GM23338 (cell line): ENCODE data around the gene SUPT3H. TPM values are rescaled to one million over a fixed set of nuclear protein-coding genes. Genes with fewer than 3 reads are reported as not detected.

Experiments
- ATAC-seq: fragments of 200-7000 bp; cut with Tn5 transposase; 3 replicates; pipeline ENCODE4 v1.9.1; 2020
- DNase-seq: peaks from one replicate; pipeline ENCODE4 v3.0.0-alpha.2; 2015; ENCODE audit warnings: low spot score
- H2AFZ ChIP-seq: fragments of 200-600 bp; sonication (generic); 2 replicates; pipeline ENCODE4 v1.8.0; 2016; ENCODE audit warnings: antibody characterized with exemption, mild to moderate bottlenecking, moderate library complexity
- H3F3A ChIP-seq: fragments of 200-600 bp; sonication (generic); replicated peaks from 2 replicates; pipeline ENCODE4 v1.8.0; 2017; ENCODE audit warnings: antibody characterized with exemption, mixed run types, low read depth
- H3K27ac ChIP-seq: fragments of 200-600 bp; sonication (generic); 2 replicates; pipeline ENCODE4 v1.6.1; 2016; ENCODE audit warnings: low read depth
- H3K27me3 ChIP-seq: fragments of 200-600 bp; sonication (generic); 2 replicates; pipeline ENCODE4 v1.8.0; 2016; ENCODE audit warnings: mild to moderate bottlenecking, mixed run types, moderate library complexity; ENCODE audit not compliant: insufficient read depth
- H3K36me3 ChIP-seq: fragments of 200-600 bp; sonication (generic); 2 replicates; pipeline ENCODE4 v1.8.0; 2016; ENCODE audit warnings: mild to moderate bottlenecking; ENCODE audit not compliant: insufficient read depth
- H3K4me1 ChIP-seq: fragments of 200-600 bp; sonication (generic); 2 replicates; pipeline ENCODE4 v1.8.0; 2016; ENCODE audit warnings: mild to moderate bottlenecking, moderate library complexity; ENCODE audit not compliant: insufficient read depth
- H3K4me2 ChIP-seq: fragments of 200-600 bp; sonication (generic); 2 replicates; pipeline ENCODE4 v1.7.1; 2017; ENCODE audit warnings: mixed run types
- H3K4me3 ChIP-seq: fragments of 200-600 bp; sonication (generic); 2 replicates; pipeline ENCODE4 v1.6.1; 2016; ENCODE audit warnings: mixed run types
- H3K79me2 ChIP-seq: fragments of 200-600 bp; sonication (generic); replicated peaks from 2 replicates; pipeline ENCODE4 v1.8.0; 2017; ENCODE audit warnings: mild to moderate bottlenecking; ENCODE audit not compliant: insufficient read depth
- H3K9me2 ChIP-seq: fragments of 200-600 bp; sonication (generic); 2 replicates; pipeline ENCODE4 v1.8.0; 2017; ENCODE audit not compliant: insufficient read depth
- H4K20me1 ChIP-seq: fragments of 200-600 bp; sonication (generic); replicated peaks from 2 replicates; pipeline ENCODE4 v1.8.0; 2017; ENCODE audit warnings: mild to moderate bottlenecking; ENCODE audit not compliant: insufficient read depth
- H3K27ac Mint-ChIP-seq: 2 replicates; pipeline ENCODE4 v1.8.0; 2020; ENCODE audit warnings: inconsistent platforms, mild to moderate bottlenecking, moderate library complexity, mixed read lengths
- H3K27me3 Mint-ChIP-seq: 3 replicates; pipeline ENCODE4 v1.8.0; 2022; ENCODE audit warnings: low read depth, mild to moderate bottlenecking, moderate library complexity, mixed read lengths, inconsistent platforms; ENCODE audit not compliant: insufficient read depth, poor library complexity
- H3K36me3 Mint-ChIP-seq: 3 replicates; pipeline ENCODE4 v1.8.0; 2021; ENCODE audit warnings: low read depth, mild to moderate bottlenecking, inconsistent platforms, moderate library complexity, mixed read lengths
- H3K4me1 Mint-ChIP-seq: 3 replicates; pipeline ENCODE4 v1.8.0; 2020; ENCODE audit warnings: mild to moderate bottlenecking, inconsistent platforms, mixed read lengths
- H3K4me3 Mint-ChIP-seq: 3 replicates; pipeline ENCODE4 v1.8.0; 2021; ENCODE audit warnings: moderate library complexity, mild to moderate bottlenecking, inconsistent platforms, mixed read lengths
- H3K9me3 Mint-ChIP-seq: 3 replicates; pipeline ENCODE4 v1.8.0; 2020; ENCODE audit warnings: moderate library complexity, mild to moderate bottlenecking, inconsistent platforms, mixed read lengths
- CREB1 ChIP-seq: fragments of 250-450 bp; sonication (Bioruptor Pico); IDR thresholded peaks from 2 replicates; pipeline ENCODE4 v1.5.0; 2020; ENCODE audit warnings: low read depth, mild to moderate bottlenecking, moderate library complexity
- CTCF ChIP-seq, 2 experiments: fragments of 200-600 bp in 1 of 2; sonication (generic) in 1 of 2; conservative IDR thresholded peaks; 2 replicates each; pipeline versions ENCODE4 v1.5.1 to v1.6.1; 2016 to 2017; ENCODE audit warnings: antibody characterized with exemption in 2 of 2, low read depth in 2 of 2, mild to moderate bottlenecking in 2 of 2, moderate library complexity in 1 of 2
- NANOG ChIP-seq: IDR thresholded peaks from 2 replicates; pipeline ENCODE4 v1.6.1; 2016; ENCODE audit warnings: antibody characterized with exemption, borderline replicate concordance
- REST ChIP-seq: IDR thresholded peaks from one replicate; pipeline ENCODE4 v1.6.1; 2018; ENCODE audit warnings: antibody characterized with exemption; ENCODE audit not compliant: unreplicated experiment
- ZNF331 ChIP-seq: fragments of 250-450 bp; sonication (Bioruptor Pico); IDR thresholded peaks from 2 replicates; pipeline ENCODE4 v1.5.0; 2020; ENCODE audit warnings: low read depth, mild to moderate bottlenecking, moderate library complexity
- polyA plus RNA-seq: library from polyadenylated mRNA; unstranded; fragments of >200 nt; fragmentation: Nextera tagmentation; extraction: Ambion mirVana; gene quantifications from 2 replicates; pipeline ENCODE4 v1.2.1, GENCODE V29; 2016
- total RNA-seq: library from RNA; depleted of rRNA; stranded (reverse); fragments of >200 nt; shearing (Covaris generic); gene quantifications from 2 replicates; pipeline ENCODE4 v1.2.3, GENCODE V29; 2014
- TF ChIP-seq, protein P1 (sequence below): fragments of 250-450 bp; sonication (Bioruptor Pico); IDR thresholded peaks from 2 replicates; pipeline ENCODE4 v1.5.0; 2020; ENCODE audit warnings: mild to moderate bottlenecking, moderate library complexity

SUPT3H gene
- total and polyA plus RNA-seq, 2 experiments from 2014 or later = 11.4 to 30.1 TPM

- TF ChIP-seq, protein P1, sequence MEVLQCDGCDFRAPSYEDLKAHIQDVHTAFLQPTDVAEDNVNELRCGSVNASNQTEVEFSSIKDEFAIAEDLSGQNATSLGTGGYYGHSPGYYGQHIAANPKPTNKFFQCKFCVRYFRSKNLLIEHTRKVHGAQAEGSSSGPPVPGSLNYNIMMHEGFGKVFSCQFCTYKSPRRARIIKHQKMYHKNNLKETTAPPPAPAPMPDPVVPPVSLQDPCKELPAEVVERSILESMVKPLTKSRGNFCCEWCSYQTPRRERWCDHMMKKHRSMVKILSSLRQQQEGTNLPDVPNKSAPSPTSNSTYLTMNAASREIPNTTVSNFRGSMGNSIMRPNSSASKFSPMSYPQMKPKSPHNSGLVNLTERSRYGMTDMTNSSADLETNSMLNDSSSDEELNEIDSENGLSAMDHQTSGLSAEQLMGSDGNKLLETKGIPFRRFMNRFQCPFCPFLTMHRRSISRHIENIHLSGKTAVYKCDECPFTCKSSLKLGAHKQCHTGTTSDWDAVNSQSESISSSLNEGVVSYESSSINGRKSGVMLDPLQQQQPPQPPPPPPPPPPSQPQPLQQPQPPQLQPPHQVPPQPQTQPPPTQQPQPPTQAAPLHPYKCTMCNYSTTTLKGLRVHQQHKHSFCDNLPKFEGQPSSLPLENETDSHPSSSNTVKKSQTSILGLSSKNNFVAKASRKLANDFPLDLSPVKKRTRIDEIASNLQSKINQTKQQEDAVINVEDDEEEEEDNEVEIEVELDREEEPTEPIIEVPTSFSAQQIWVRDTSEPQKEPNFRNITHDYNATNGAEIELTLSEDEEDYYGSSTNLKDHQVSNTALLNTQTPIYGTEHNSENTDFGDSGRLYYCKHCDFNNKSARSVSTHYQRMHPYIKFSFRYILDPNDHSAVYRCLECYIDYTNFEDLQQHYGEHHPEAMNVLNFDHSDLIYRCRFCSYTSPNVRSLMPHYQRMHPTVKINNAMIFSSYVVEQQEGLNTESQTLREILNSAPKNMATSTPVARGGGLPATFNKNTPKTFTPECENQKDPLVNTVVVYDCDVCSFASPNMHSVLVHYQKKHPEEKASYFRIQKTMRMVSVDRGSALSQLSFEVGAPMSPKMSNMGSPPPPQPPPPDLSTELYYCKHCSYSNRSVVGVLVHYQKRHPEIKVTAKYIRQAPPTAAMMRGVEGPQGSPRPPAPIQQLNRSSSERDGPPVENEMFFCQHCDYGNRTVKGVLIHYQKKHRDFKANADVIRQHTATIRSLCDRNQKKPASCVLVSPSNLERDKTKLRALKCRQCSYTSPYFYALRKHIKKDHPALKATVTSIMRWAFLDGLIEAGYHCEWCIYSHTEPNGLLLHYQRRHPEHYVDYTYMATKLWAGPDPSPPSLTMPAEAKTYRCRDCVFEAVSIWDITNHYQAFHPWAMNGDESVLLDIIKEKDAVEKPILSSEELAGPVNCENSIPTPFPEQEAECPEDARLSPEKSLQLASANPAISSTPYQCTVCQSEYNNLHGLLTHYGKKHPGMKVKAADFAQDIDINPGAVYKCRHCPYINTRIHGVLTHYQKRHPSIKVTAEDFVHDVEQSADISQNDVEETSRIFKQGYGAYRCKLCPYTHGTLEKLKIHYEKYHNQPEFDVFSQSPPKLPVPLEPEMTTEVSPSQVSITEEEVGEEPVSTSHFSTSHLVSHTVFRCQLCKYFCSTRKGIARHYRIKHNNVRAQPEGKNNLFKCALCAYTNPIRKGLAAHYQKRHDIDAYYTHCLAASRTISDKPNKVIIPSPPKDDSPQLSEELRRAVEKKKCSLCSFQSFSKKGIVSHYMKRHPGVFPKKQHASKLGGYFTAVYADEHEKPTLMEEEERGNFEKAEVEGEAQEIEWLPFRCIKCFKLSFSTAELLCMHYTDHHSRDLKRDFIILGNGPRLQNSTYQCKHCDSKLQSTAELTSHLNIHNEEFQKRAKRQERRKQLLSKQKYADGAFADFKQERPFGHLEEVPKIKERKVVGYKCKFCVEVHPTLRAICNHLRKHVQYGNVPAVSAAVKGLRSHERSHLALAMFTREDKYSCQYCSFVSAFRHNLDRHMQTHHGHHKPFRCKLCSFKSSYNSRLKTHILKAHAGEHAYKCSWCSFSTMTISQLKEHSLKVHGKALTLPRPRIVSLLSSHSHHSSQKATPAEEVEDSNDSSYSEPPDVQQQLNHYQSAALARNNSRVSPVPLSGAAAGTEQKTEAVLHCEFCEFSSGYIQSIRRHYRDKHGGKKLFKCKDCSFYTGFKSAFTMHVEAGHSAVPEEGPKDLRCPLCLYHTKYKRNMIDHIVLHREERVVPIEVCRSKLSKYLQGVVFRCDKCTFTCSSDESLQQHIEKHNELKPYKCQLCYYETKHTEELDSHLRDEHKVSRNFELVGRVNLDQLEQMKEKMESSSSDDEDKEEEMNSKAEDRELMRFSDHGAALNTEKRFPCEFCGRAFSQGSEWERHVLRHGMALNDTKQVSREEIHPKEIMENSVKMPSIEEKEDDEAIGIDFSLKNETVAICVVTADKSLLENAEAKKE = no peak
- TF ChIP-seq REST (no peak), CREB1 (no peak)
Observed at GRCh38 chr6:44915111-44915510, 462.6 kb downstream of the SUPT3H start (continued).

- Mint-ChIP-seq H3K4me1 (no peaks in the 10 kb centered on the region), H3K36me3 (no peaks in the 10 kb centered on the region), H3K27me3 (peaks cover 3% of the 10 kb centered on the region), H3K9me3 (no peaks in the 10 kb centered on the region; the same call in 2 of the 3 replicates), H3K27ac (no peak overlapping the region), H3K4me3 (no peak overlapping the region)
- H2AFZ ChIP-seq = no peak overlapping the region
- ATAC-seq (no peak), DNase-seq (no peak)
- H3K9me2 ChIP-seq = peaks cover 5% of the 10 kb centered on the region; the same call in 1 of the 2 replicates
- no peaks in the 10 kb centered on the region for H3K4me1 ChIP-seq
- no peaks in the 10 kb centered on the region for H3K79me2 ChIP-seq
- no peaks in the 10 kb centered on the region for H3K36me3 ChIP-seq
- no peak overlapping the region for H3K27ac ChIP-seq
- no peaks in the 10 kb centered on the region for H4K20me1 ChIP-seq
- H3K4me3 ChIP-seq = no peak overlapping the region
- no peaks in the 10 kb centered on the region for H3K27me3 ChIP-seq
- H3F3A ChIP-seq = no peaks in the 10 kb centered on the region
- no peak overlapping the region for H3K4me2 ChIP-seq
- TF ChIP-seq CTCF (conservative IDR thresholded peaks at IDR 0.05; ENCODE audit: low read depth in 2 of 2) (no peak), NANOG (no peak), ZNF331 (CRISPR knock-in tag) (no peak)
Observed at GRCh38 chr6:44914141-44914540, 463.6 kb downstream of the SUPT3H start.
